GM19240 (cell line): ENCODE results near the gene SLC17A1.
"Not testable (repeated sequence)": the region's sequence is repeated elsewhere in the genome, so short reads cannot be mapped to it uniquely, and the experiment has no call there.

ENCODE experiments used
- DNase-seq: peaks from one replicate; pipeline ENCODE4 v3.0.0; 2011; ENCODE audit warnings: low spot score; ENCODE audit not compliant: insufficient read length

SLC17A1 gene

GRCh38 chr6:25757936-25758642 lies 73.8 kb downstream of the SLC17A1 start:
- DNase-seq = no peak

- DNase-seq = no peak
Observed at GRCh38 chr6:25756382-25757363, 75.2 kb downstream of the SLC17A1 start.

GRCh38 chr6:25755483-25755882 lies 76.4 kb downstream of the SLC17A1 start:
- DNase-seq = no peak

- DNase-seq = no peak
Observed at GRCh38 chr6:25754535-25754934, 77.3 kb downstream of the SLC17A1 start, which contains the start of gene SLC17A4. Gene SLC17A4 (plus strand): TSS chr6:25754742. CDS start chr6:25761963, 7,221 bp downstream.

GRCh38 chr6:25753079-25753478 lies 78.8 kb downstream of the SLC17A1 start:
- no peak for DNase-seq

GRCh38 chr6:25750906-25751305 lies 80.9 kb downstream of the SLC17A1 start:
- no peak for DNase-seq

GRCh38 chr6:25749837-25750236 lies 82.0 kb downstream of the SLC17A1 start:
- DNase-seq = no peak

GRCh38 chr6:25748601-25749517 lies 83.0 kb downstream of the SLC17A1 start:
- DNase-seq = not testable (repeated sequence)

- no peak for DNase-seq
Observed at GRCh38 chr6:25748049-25748448, 83.8 kb downstream of the SLC17A1 start.

- DNase-seq = no peak
Observed at GRCh38 chr6:25747477-25747876, 84.4 kb downstream of the SLC17A1 start.

GRCh38 chr6:25746968-25747367 lies 84.9 kb downstream of the SLC17A1 start:
- no peak for DNase-seq

- DNase-seq = no peak
Observed at GRCh38 chr6:25745836-25746235, 86.0 kb downstream of the SLC17A1 start.

GRCh38 chr6:25743868-25744267 lies 88.0 kb downstream of the SLC17A1 start:
- DNase-seq = no peak

- DNase-seq = no peak
Observed at GRCh38 chr6:25735261-25735660, 96.6 kb downstream of the SLC17A1 start.
